Upper lobe of left lung (tissue), 6 donors: ENCODE data around the gene DDHD1. TPM values are rescaled to one million over a fixed set of nuclear protein-coding genes. Genes with fewer than 3 reads are reported as not detected.
"Not testable (repeated sequence)": the region's sequence is repeated elsewhere in the genome, so short reads cannot be mapped to it uniquely, and the experiment has no call there.

Experiments used
- ATAC-seq, 2 donors: fragments of 200-7000 bp; cut with Tn5 transposase; one replicate each; pipeline ENCODE4 v1.9.1; 2022; ENCODE audit warnings: mild to moderate bottlenecking in 2 of 2, moderate library complexity in 2 of 2; ENCODE audit not compliant: low FRiP score in 2 of 2
- DNase-seq, 2 donors: peaks; one replicate each; pipeline ENCODE4 v3.0.0-alpha.2; 2019 to 2020
- H3K27ac ChIP-seq, 4 donors: fragments of 200-600 bp; sonication (generic); one replicate each; pipeline ENCODE4 v1.5.1; 2016 to 2019
- H3K27me3 ChIP-seq, 4 donors: fragments of 200-600 bp; sonication (generic); one replicate each; pipeline ENCODE4 v1.5.1; 2017 to 2019
- H3K36me3 ChIP-seq, 4 donors: fragments of 200-600 bp; sonication (generic); one replicate each; pipeline ENCODE4 v1.5.1; 2016 to 2019
- H3K4me1 ChIP-seq, 4 donors: fragments of 200-600 bp; sonication (generic); one replicate each; pipeline ENCODE4 v1.5.1; 2018 to 2019
- H3K4me3 ChIP-seq, 4 donors: fragments of 200-600 bp; sonication (generic); one replicate each; pipeline ENCODE4 v1.5.1; 2017 to 2019; ENCODE audit warnings: mild to moderate bottlenecking in 2 of 4, moderate library complexity in 1 of 4
- H3K9me3 ChIP-seq, 4 donors: fragments of 200-600 bp; sonication (generic); one replicate each; pipeline ENCODE4 v1.5.1; 2018 to 2019
- EP300 ChIP-seq, 4 donors: sonication (generic); formaldehyde crosslinking; IDR thresholded peaks; one replicate each; pipeline ENCODE4 v1.5.1; 2017; ENCODE audit warnings: antibody characterized with exemption in 4 of 4, control low read depth in 2 of 4
- POLR2A ChIP-seq, 4 donors: fragments of 450-650 bp; IDR thresholded peaks; one replicate each; pipeline ENCODE4 v1.5.1; 2016 to 2017; ENCODE audit warnings: antibody characterized with exemption in 4 of 4, mild to moderate bottlenecking in 2 of 4
- POLR2AphosphoS5 ChIP-seq, 2 donors: sonication (generic); formaldehyde crosslinking; IDR thresholded peaks; one replicate each; pipeline ENCODE4 v1.5.1; 2017; ENCODE audit warnings: antibody characterized with exemption in 2 of 2
- WGBS, 2 donors: methylation state at CpG; one replicate each; pipeline ENCODE4 v1.1.5; 2017 to 2018; 5-methylcytosine and 5-hydroxymethylcytosine counted together
- total RNA-seq, 6 donors: library from RNA; depleted of rRNA in 4 of 6; stranded (reverse); fragments of >200 nt in 4 of 6; gene quantifications; one replicate each; pipeline versions ENCODE4 v1.1.0 to v1.2.1, GENCODE V29; 2016 to 2021
- TF ChIP-seq, protein P1 (sequence below), 6 experiments: fragments of 450-650 bp in 4 of 6; fragments of 200-600 bp in 2 of 6; sonication (generic) in 2 of 6; IDR thresholded peaks; one replicate each; pipeline ENCODE4 v1.5.1; 2016 to 2019; ENCODE audit warnings: antibody characterized with exemption in 6 of 6
- donor health status: DM: no; HTN: no; CAD: no; lungs with moderate emphysema.
- donor health status: DM: no; HTN: yes; CAD: no; lungs with severe emphysema.

Gene DDHD1
- total RNA-seq, 6 donors from 2014 or later: 18.4 to 30.8 (median 25.8) TPM

DNA sequence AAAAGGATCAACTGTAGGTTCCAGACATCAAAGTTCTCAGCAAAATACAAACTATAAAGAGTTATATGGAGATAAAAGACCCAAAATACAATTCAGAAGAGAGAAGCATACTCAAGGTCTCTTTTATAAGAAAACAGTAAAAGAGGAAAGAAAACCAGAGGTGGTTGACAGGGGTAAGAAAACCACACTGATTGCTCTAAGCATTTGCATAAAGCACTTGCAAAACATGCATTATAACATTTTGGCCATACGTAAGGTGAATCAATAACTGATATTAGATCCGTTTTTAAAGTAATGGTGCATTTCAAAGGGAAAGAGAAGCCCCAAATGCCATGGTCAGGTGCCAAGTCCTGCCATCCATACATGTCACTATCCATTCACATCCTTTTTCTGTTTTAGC is 5.9 kb downstream of the DDHD1 start:
- H3K36me3 ChIP-seq: no peaks in the 10 kb centered on the region
- no peak overlapping the region for H3K27ac ChIP-seq
- 76 to 86% methylated on average over 2 of the region's 2 CpGs for WGBS, 2 donors
- DNase-seq: no peak
- no peak overlapping the region for H3K4me3 ChIP-seq
- H3K4me1 ChIP-seq: peaks cover 10 to 30% (median 25%) of the 10 kb centered on the region in 4 donors
- TF ChIP-seq POLR2A (IDR thresholded peaks at IDR 0.05) (no peak), EP300 (IDR thresholded peaks at IDR 0.05) (no peak)
- no peak for ATAC-seq
- no peaks in the 10 kb centered on the region for H3K27me3 ChIP-seq
- no peaks in the 10 kb centered on the region for H3K9me3 ChIP-seq

DNA sequence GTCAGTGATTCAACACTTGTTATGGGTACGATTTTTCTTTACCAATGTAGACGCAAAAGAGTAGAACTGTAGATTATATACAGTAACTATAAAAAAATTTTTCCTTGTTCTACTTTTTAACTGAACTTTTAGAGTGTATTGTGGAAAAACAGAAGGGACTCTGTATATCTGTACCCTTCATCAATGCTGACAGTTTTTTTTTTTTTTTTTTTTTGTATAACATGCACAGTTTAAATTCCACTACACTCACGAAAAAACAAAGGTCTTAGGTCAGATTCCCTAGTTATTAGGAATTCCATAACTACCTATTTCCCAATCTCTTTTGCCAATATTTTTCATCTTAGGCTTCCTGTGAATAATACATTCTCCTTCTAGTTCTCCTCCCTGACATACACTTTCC is 6.4 kb downstream of the DDHD1 start:
- ATAC-seq (no peak), DNase-seq (no peak)
- H3K4me1 ChIP-seq: peaks cover 10 to 29% (median 25%) of the 10 kb centered on the region in 4 donors
- no peaks in the 10 kb centered on the region for H3K27me3 ChIP-seq
- H3K4me3 ChIP-seq: no peak overlapping the region
- H3K9me3 ChIP-seq: peaks cover 0 to 2% (median 0%) of the 10 kb centered on the region in 4 donors
- H3K27ac ChIP-seq: no peak overlapping the region
- WGBS, 2 donors: 75 to 81% methylated on average over 3 of the region's 3 CpGs
- H3K36me3 ChIP-seq: no peaks in the 10 kb centered on the region
- no peak for TF ChIP-seq POLR2AphosphoS5 (IDR thresholded peaks at IDR 0.05)
- no peak for TF ChIP-seq EP300 (IDR thresholded peaks at IDR 0.05)
- no peak for TF ChIP-seq POLR2A (IDR thresholded peaks at IDR 0.05)
- TF ChIP-seq, protein P1, sequence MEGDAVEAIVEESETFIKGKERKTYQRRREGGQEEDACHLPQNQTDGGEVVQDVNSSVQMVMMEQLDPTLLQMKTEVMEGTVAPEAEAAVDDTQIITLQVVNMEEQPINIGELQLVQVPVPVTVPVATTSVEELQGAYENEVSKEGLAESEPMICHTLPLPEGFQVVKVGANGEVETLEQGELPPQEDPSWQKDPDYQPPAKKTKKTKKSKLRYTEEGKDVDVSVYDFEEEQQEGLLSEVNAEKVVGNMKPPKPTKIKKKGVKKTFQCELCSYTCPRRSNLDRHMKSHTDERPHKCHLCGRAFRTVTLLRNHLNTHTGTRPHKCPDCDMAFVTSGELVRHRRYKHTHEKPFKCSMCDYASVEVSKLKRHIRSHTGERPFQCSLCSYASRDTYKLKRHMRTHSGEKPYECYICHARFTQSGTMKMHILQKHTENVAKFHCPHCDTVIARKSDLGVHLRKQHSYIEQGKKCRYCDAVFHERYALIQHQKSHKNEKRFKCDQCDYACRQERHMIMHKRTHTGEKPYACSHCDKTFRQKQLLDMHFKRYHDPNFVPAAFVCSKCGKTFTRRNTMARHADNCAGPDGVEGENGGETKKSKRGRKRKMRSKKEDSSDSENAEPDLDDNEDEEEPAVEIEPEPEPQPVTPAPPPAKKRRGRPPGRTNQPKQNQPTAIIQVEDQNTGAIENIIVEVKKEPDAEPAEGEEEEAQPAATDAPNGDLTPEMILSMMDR (IDR thresholded peaks at IDR 0.05): no peak

DNA sequence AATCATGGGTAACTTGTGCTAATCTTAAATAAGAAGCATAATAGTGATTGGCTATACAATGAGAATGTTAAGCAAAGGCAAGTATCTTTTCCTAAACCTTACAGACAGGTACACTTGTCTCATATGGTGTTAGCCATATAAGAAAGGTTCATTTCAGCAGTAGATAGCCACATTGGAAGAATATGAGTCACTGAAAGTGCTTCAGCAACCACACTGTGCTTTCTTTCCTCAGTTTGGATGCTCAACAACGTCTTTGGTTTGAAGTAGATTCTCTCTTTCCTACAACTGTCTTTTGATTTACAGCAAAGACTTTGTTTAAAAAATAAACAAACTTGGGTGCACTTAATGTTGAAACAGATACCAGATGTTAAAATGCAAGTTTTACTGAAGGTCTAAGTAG is 8.9 kb downstream of the DDHD1 start:
- TF ChIP-seq POLR2A (IDR thresholded peaks at IDR 0.05): no peak
- TF ChIP-seq, protein P1 (IDR thresholded peaks at IDR 0.05): no peak
- no peak for TF ChIP-seq POLR2AphosphoS5 (IDR thresholded peaks at IDR 0.05)
- TF ChIP-seq EP300 (IDR thresholded peaks at IDR 0.05): no peak
- WGBS, 2 donors: 70 to 83% methylated on average over 1 of the region's 1 CpG

DNA sequence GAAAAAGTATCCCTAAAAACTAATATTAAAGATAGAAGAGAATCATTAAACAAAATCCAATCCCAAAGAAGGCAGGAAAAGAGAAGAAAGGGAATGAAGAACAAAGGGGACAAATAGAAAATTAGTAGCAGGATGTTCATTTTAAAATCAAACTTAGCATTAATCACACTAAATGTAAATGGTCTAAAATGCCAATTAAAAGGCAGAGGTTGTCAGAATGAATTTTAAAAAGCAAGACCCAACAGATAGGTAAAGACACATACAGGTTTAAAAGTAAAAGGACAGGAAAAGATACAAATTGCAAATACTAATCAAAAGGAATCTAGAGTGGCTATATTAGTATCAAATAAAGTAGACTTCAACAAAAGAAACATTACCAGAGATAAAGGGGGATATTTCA is 12.5 kb downstream of the DDHD1 start:
- no peak for ATAC-seq
- no peak overlapping the region for H3K27ac ChIP-seq
- TF ChIP-seq, protein P1 (IDR thresholded peaks at IDR 0.05): no peak
- TF ChIP-seq POLR2A (IDR thresholded peaks at IDR 0.05) (no peak), EP300 (IDR thresholded peaks at IDR 0.05) (no peak), POLR2AphosphoS5 (IDR thresholded peaks at IDR 0.05) (no peak)
- H3K9me3 ChIP-seq: peaks cover 25 to 47% (median 32%) of the 10 kb centered on the region in 4 donors
- DNase-seq: no peak
- H3K27me3 ChIP-seq: no peaks in the 10 kb centered on the region
- no peaks in the 10 kb centered on the region for H3K4me1 ChIP-seq
- no peaks in the 10 kb centered on the region for H3K36me3 ChIP-seq
- H3K4me3 ChIP-seq: no peak overlapping the region

More for the DNA sequence above, 8.9 kb downstream of the DDHD1 start:
- no peak for DNase-seq
- no peaks in the 10 kb centered on the region for H3K27me3 ChIP-seq
- H3K27ac ChIP-seq: no peak overlapping the region
- no peaks in the 10 kb centered on the region for H3K36me3 ChIP-seq
- peaks cover 0 to 7% (median 4%) of the 10 kb centered on the region in 4 donors for H3K4me1 ChIP-seq
- H3K9me3 ChIP-seq: peaks cover 15 to 27% (median 18%) of the 10 kb centered on the region in 4 donors
- no peak for ATAC-seq
- no peak overlapping the region for H3K4me3 ChIP-seq

DNA sequence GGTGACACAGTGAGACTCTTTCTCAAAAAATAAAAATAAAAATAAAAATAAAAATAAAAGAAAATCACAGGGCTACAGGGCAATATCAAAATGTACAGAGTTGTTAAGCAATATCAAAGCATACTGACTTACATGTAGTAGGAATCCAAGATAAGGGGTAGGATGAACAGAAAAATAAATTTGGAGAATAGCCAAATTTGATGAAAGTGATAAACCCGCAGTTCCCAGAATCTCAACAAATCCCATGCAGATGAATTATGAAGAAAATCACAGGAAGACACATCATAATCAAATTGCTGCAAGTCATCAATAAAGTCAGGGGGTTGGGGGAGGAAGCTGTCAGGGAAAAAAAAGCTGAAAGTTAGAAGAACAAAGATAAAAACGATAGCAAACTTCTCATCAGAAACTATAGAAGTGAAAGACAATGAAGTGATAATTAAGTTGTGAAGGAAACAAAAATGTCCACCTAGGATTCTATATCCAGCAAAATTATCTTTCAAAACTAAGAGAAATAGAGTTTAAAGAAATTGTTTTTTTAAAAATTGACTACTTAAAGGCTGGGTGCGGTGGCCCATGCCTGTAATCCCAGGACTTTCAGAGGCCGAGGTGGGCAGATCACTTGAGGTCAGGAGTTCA is 15.4 kb downstream of the DDHD1 start:
- TF ChIP-seq POLR2AphosphoS5 (IDR thresholded peaks at IDR 0.05) (no peak), EP300 (IDR thresholded peaks at IDR 0.05) (no peak), POLR2A (IDR thresholded peaks at IDR 0.05) (no peak)
- TF ChIP-seq, protein P1 (IDR thresholded peaks at IDR 0.05): no peak
- H3K9me3 ChIP-seq: peaks cover 25 to 47% (median 32%) of the 10 kb centered on the region in 4 donors

DNA sequence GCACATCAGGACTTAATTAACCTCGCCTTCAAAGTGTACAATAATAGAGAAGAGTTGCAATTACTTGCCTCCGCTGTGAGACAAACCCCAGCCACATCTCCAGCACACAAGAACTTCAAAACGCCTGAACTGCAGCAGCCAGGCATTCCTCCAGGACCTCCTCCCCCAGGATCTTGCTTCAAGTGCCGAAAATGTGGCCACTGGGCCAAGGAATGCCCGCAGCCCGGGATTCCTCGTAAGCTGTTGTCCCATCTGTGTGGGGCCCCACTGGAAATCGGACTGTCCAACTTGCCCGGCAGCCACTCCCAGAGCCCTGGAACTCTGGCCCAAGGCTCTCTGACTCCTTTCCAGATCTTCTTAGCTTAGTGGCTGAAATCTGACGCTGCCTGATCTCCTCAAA is 22.6 kb downstream of the DDHD1 start:
- H3K27ac ChIP-seq, H3K9me3 ChIP-seq, H3K4me1 ChIP-seq, H3K4me3 ChIP-seq, H3K36me3 ChIP-seq, H3K27me3 ChIP-seq, ATAC-seq: not testable (repeated sequence)
- WGBS, 2 donors: 88 to 96% methylated on average over 6 to 10 of the region's 10 CpGs
- DNase-seq: peak in 1 of 2 donors; percentile 15

More for the DNA sequence above, 15.4 kb downstream of the DDHD1 start:
- Histone ChIP-seq H3K36me3 (no peaks in the 10 kb centered on the region), H3K27ac (no peak overlapping the region), H3K4me1 (no peaks in the 10 kb centered on the region), H3K4me3 (no peak overlapping the region), H3K27me3 (no peaks in the 10 kb centered on the region)
- DNase-seq (no peak), ATAC-seq (no peak)
- 85 to 87% methylated on average over 4 of the region's 4 CpGs for WGBS, 2 donors
